Activated CD8-positive, alpha-beta memory T cell treated with anti-CD3 and anti-CD28 coated beads, Interleukin-2, amount 10 ng/mL, durations not matched to agents 7 days and 5 days (primary cell): ENCODE results near the gene RDH14. TPM values are rescaled to one million over a fixed set of nuclear protein-coding genes. Genes with fewer than 3 reads are reported as not detected.
A peak's percentile ranks its signal among the peaks of the same experiment; 100 is the strongest.

Experiments
- ATAC-seq: fragments of 150-1000 bp; cut with Tn5 transposase; one replicate; pipeline ENCODE4 v1.10.0; 2021; ENCODE audit warnings: moderate library complexity
- CTCF ChIA-PET: fragments of 350-600 bp; sonication (Branson Sonifier 250); formaldehyde crosslinking; loops from one replicate; lab custom pipeline; 2021; ENCODE audit warnings: antibody characterized with exemption; lab: Charles Lee
- DNase-seq: peaks from one replicate; pipeline ENCODE4 v3.0.0-alpha.2; 2020
- H3K27ac Mint-ChIP-seq: one replicate; pipeline ENCODE4 v1.8.0; 2021; ENCODE audit warnings: mild to moderate bottlenecking, mixed read lengths
- H3K27me3 Mint-ChIP-seq: one replicate; pipeline ENCODE4 v1.8.0; 2021; ENCODE audit warnings: mixed read lengths
- H3K36me3 Mint-ChIP-seq: one replicate; pipeline ENCODE4 v1.8.0; 2021; ENCODE audit warnings: mild to moderate bottlenecking, mixed read lengths
- H3K4me1 Mint-ChIP-seq: one replicate; pipeline ENCODE4 v1.8.0; 2021; ENCODE audit warnings: mixed read lengths
- H3K4me3 Mint-ChIP-seq: one replicate; pipeline ENCODE4 v1.8.0; 2021; ENCODE audit warnings: mild to moderate bottlenecking, moderate library complexity, mixed read lengths
- H3K9me3 Mint-ChIP-seq: one replicate; pipeline ENCODE4 v1.8.0; 2022; ENCODE audit warnings: low read depth, mixed read lengths
- total RNA-seq, 2 experiments: library from RNA; stranded (reverse); gene quantifications; one replicate each; pipeline ENCODE4 v1.2.3, GENCODE V29; 2021

RDH14 gene
- total RNA-seq: 10 to 100 TPM; 16.6 to 19.3 TPM

DNA sequence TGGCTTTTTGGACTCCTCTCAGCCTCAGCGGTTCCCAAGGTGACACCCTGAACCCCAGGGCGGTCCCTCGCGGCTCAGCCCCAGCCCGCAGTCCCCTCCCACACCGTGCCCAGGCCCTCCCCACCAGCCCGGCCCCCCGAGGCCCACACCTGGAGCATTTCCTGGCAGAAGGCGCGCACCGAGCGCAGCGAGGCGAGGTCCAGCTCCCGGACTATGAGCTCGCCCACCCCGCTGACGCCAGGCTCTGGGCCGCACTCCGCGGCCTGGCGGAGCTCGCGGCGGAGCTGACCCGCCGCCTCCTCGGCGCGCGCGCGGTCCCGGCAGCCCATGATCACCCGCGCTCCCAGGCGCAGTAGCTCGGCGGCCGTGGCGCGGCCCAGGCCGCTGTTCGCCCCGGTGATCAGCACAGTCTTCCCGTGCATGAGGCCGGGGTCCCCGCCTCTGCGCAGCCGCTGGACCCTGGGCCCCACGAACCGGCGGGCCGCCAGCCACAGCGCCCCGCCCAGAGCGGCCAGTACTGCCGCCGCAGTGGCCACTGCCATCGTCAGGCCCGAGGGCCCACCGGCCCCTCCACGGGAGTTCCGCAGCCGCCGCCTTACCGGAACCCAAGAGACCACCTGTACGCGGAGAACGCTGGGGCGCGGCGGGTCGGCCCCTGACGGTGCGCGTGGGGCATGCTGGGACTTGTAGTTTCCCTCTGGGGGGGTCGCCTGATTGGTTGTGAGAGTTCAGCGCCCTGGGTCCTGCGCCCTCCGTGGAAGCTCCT, at the start of gene RDH14:
RDH14 (minus strand) TSS at position 623 of the 766 bp plus-strand sequence; CDS start at position 542, 81 bp downstream.
- peaks cover 38% of the 10 kb centered on the region for H3K36me3 Mint-ChIP-seq
- peaks cover 35% of the 10 kb centered on the region for H3K4me1 Mint-ChIP-seq
- no peaks in the 10 kb centered on the region for H3K9me3 Mint-ChIP-seq
- ATAC-seq: peak; percentile 92
- no peaks in the 10 kb centered on the region for H3K27me3 Mint-ChIP-seq
- H3K27ac Mint-ChIP-seq: peak within 1 kb of the TSS; percentile 95
- peak; percentile 97 for DNase-seq
- H3K4me3 Mint-ChIP-seq: peak within 1 kb of the TSS; percentile 91
- CTCF ChIA-PET: interaction anchor here (0.9 to 1.7 kb wide), 5 partner anchors 41 to 48 kb away, joined by 3 to 4 read pairs (median 3); no protein-coding TSS in a partner anchor

DNA sequence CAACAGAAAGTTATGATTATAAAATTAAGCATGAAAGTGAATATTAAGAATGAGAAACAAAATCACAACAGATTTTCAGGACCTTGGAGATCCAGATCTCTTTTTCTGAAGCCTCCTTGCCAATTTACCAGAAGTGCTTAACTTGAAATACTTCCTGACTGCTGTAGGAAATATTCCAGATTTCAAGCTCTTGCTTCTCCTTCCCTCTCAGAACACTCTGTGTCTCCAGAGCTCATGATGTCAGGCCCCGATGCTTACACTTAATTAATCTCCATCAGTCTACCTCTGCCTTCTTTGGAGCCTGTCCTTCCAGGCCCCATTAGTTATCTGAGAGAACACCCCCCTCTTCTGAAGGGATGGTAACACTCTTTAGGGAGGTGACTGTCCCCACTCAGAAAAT, 49.6 kb upstream of the RDH14 start:
- CTCF ChIA-PET: no interaction called here
- H3K27ac Mint-ChIP-seq: no peak overlapping the region
- H3K4me3 Mint-ChIP-seq: no peak overlapping the region
- peaks cover 17% of the 10 kb centered on the region for H3K4me1 Mint-ChIP-seq
- DNase-seq: no peak
- no peaks in the 10 kb centered on the region for H3K9me3 Mint-ChIP-seq
- peaks cover 5% of the 10 kb centered on the region for H3K36me3 Mint-ChIP-seq
- no peak for ATAC-seq
- H3K27me3 Mint-ChIP-seq: no peaks in the 10 kb centered on the region

GRCh38 chr2:18605115-18605514, 44.7 kb upstream of the RDH14 start:
- ATAC-seq: peak; percentile 98
- Mint-ChIP-seq H3K27me3 (no peaks in the 10 kb centered on the region), H3K36me3 (peaks cover 7% of the 10 kb centered on the region), H3K4me1 (peaks cover 26% of the 10 kb centered on the region), H3K4me3 (peak overlapping the region; percentile 24), H3K27ac (peak overlapping the region; percentile 79), H3K9me3 (no peaks in the 10 kb centered on the region)
- peak; percentile 71 for DNase-seq
- CTCF ChIA-PET: interaction anchor here (1.1 to 1.5 kb wide), 4 partner anchors 8 to 45 kb away, joined by 3 to 4 read pairs (median 4); partner anchors contain the start of gene RDH14

DNA sequence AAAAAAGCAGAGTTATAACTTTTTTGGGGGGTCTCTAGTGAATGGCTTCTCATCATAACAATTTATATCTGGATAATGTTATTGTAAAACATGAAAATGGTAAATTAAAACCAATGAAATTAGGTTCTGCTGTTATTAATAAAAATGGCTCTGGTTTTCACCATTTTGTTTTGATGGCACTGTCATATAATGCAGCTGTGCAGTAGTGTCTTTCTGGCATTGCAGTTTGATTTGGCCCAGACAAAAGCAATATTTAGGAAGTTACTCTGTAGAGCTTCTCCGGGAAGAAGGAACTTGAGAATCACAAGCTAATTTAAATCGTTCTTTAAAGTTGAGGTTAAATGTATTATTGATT, 44.1 kb upstream of the RDH14 start:
- no peak overlapping the region for H3K27ac Mint-ChIP-seq
- CTCF ChIA-PET: interaction anchor here (1.1 to 1.5 kb wide), 2 partner anchors 9 to 44 kb away, joined by 4 read pairs; partner anchors contain the start of gene RDH14
- no peaks in the 10 kb centered on the region for H3K9me3 Mint-ChIP-seq
- DNase-seq: no peak
- no peak overlapping the region for H3K4me3 Mint-ChIP-seq
- peaks cover 26% of the 10 kb centered on the region for H3K4me1 Mint-ChIP-seq
- ATAC-seq: no peak
- H3K36me3 Mint-ChIP-seq: peaks cover 7% of the 10 kb centered on the region
- H3K27me3 Mint-ChIP-seq: no peaks in the 10 kb centered on the region

- Mint-ChIP-seq H3K27ac (no peak overlapping the region), H3K27me3 (no peaks in the 10 kb centered on the region), H3K4me3 (no peak overlapping the region), H3K36me3 (peaks cover 5% of the 10 kb centered on the region), H3K9me3 (no peaks in the 10 kb centered on the region), H3K4me1 (peaks cover 26% of the 10 kb centered on the region)
- CTCF ChIA-PET: no interaction called here
- ATAC-seq (no peak), DNase-seq (no peak)
Measured at GRCh38 chr2:18603854-18604530, 43.5 kb upstream of the RDH14 start.

DNA sequence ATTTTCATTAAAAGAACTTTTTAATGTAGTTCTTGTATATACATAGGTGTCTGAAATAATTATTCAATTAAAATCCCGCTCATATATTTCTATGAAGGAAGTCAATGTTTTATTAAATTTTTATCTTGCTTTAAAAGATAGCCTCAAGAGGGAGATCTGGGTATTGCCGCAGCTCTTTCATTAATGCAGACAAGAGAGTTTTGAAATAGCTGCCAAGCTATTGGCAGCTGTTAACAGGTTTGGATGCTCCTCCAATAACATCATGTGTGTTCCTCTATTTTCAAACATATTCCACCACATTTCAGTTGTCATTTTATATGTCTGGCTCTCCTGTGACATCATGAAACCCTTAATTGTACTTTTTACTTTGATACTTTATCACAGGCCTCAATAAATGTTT, 41.8 kb upstream of the RDH14 start:
- H3K4me3 Mint-ChIP-seq: no peak overlapping the region
- H3K4me1 Mint-ChIP-seq: peaks cover 26% of the 10 kb centered on the region
- ATAC-seq (no peak), DNase-seq (no peak)
- CTCF ChIA-PET: interaction anchor here (1.5 kb wide), 1 partner anchor 43 kb away, joined by 3 read pairs; no protein-coding TSS in a partner anchor
- no peaks in the 10 kb centered on the region for H3K9me3 Mint-ChIP-seq
- H3K27ac Mint-ChIP-seq: no peak overlapping the region
- no peaks in the 10 kb centered on the region for H3K27me3 Mint-ChIP-seq
- H3K36me3 Mint-ChIP-seq: peaks cover 5% of the 10 kb centered on the region

DNA sequence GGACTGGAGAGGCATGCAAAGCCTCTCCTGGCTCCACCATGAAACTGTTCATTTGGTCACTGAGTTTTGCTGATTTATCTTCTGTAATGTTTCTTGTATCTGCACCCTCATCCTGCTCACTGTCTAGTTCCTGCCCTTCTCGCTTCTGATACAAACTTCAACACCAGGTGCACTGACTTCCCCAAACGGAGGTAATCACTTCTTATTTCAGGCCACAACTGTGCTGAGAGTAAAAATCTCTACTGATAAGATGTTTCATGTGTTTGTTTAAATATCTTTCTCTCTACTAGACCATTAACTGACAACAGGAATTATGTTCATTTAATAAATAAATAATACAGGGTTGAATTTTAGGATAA, 39.8 kb upstream of the RDH14 start:
- ATAC-seq: no peak
- H3K4me3 Mint-ChIP-seq: no peak overlapping the region
- peaks cover 2% of the 10 kb centered on the region for H3K9me3 Mint-ChIP-seq
- H3K36me3 Mint-ChIP-seq: peaks cover 2% of the 10 kb centered on the region
- peaks cover 9% of the 10 kb centered on the region for H3K4me1 Mint-ChIP-seq
- CTCF ChIA-PET: no interaction called here
- DNase-seq: no peak
- H3K27me3 Mint-ChIP-seq: no peaks in the 10 kb centered on the region
- H3K27ac Mint-ChIP-seq: no peak overlapping the region

- H3K4me3 Mint-ChIP-seq: no peak overlapping the region
- ATAC-seq (no peak), DNase-seq (no peak)
- peaks cover 6% of the 10 kb centered on the region for H3K4me1 Mint-ChIP-seq
- no peak overlapping the region for H3K27ac Mint-ChIP-seq
- peaks cover 2% of the 10 kb centered on the region for H3K9me3 Mint-ChIP-seq
- no peaks in the 10 kb centered on the region for H3K27me3 Mint-ChIP-seq
- CTCF ChIA-PET: no interaction called here
- peaks cover 2% of the 10 kb centered on the region for H3K36me3 Mint-ChIP-seq
Measured at GRCh38 chr2:18599509-18600254, 39.2 kb upstream of the RDH14 start.

DNA sequence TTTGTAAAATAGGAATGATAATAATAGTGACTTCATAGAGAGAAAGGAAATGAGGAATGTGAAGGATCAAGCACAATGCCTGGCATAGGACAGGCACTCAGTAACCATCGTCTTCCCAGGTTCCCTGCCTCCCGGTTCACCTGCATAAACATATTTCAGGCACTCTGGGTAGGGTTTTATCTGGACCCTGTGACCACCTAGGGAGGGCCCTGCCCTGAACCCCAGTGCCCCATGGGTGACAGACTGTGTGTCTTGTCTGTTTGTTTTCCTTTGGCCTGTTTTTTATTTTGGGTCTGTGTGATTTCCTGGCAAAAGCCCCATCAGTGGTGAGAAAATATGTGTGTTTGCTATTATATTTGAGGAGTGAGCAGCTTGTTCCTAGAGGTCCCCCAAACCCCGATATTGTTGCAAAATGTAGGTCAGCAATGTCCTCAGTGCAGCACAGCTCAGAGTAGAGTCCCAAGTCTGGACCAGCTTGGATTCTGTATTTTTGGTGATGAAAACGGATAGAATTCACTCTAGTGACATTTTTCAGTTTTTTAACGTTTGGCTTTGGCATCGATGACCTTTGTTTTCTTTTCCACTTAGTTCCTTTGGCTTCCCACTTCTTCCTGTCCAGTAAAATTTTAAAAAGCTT, 38.5 kb upstream of the RDH14 start:
- no peak for DNase-seq
- CTCF ChIA-PET: no interaction called here
- H3K36me3 Mint-ChIP-seq: peaks cover 2% of the 10 kb centered on the region
- no peak for ATAC-seq
- peaks cover 2% of the 10 kb centered on the region for H3K9me3 Mint-ChIP-seq
- no peak overlapping the region for H3K27ac Mint-ChIP-seq
- no peaks in the 10 kb centered on the region for H3K27me3 Mint-ChIP-seq
- H3K4me3 Mint-ChIP-seq: no peak overlapping the region
- H3K4me1 Mint-ChIP-seq: peaks cover 2% of the 10 kb centered on the region

- ATAC-seq (no peak), DNase-seq (no peak)
- Mint-ChIP-seq H3K36me3 (no peaks in the 10 kb centered on the region), H3K27ac (no peak overlapping the region), H3K9me3 (peaks cover 2% of the 10 kb centered on the region), H3K27me3 (no peaks in the 10 kb centered on the region), H3K4me1 (no peaks in the 10 kb centered on the region), H3K4me3 (no peak overlapping the region)
- CTCF ChIA-PET: no interaction called here
Measured at GRCh38 chr2:18597618-18598017, 37.2 kb upstream of the RDH14 start.

DNA sequence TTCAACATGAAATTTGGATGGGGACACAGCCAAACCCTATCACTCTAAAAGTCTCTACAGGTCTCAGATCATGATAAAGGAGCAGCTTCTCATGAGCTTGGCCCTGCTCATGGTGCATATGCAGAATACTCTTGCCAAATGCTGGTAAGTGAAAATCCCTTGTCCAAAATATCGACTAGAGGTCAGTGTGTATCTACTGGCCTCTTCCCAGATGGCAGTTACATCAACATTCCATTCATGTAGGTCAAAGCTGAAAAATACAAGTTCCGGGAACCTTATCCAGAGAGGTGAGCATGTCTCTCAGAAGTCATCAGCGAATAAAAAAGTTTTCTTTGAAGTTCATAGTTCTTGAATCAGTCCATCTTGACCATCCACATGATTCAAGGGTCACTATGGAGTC, 36.5 kb upstream of the RDH14 start:
- Mint-ChIP-seq H3K27me3 (no peaks in the 10 kb centered on the region), H3K4me1 (no peaks in the 10 kb centered on the region), H3K4me3 (no peak overlapping the region), H3K27ac (no peak overlapping the region), H3K36me3 (no peaks in the 10 kb centered on the region), H3K9me3 (peaks cover 2% of the 10 kb centered on the region)
- DNase-seq (no peak), ATAC-seq (no peak)
- CTCF ChIA-PET: interaction anchor here (1.4 kb wide), 1 partner anchor 8 kb away, joined by 3 read pairs; no protein-coding TSS in a partner anchor

- Mint-ChIP-seq H3K9me3 (peaks cover 5% of the 10 kb centered on the region), H3K27ac (no peak overlapping the region), H3K27me3 (no peaks in the 10 kb centered on the region), H3K4me3 (no peak overlapping the region), H3K4me1 (no peaks in the 10 kb centered on the region), H3K36me3 (peaks cover 2% of the 10 kb centered on the region)
- CTCF ChIA-PET: interaction anchor here (1.2 kb wide), 1 partner anchor 12 kb away, joined by 4 read pairs; no protein-coding TSS in a partner anchor
- ATAC-seq (no peak), DNase-seq (no peak)
Measured at GRCh38 chr2:18593496-18593895, 33.0 kb upstream of the RDH14 start.

GRCh38 chr2:18592372-18592771, 31.9 kb upstream of the RDH14 start:
- H3K9me3 Mint-ChIP-seq: peaks cover 5% of the 10 kb centered on the region
- H3K4me3 Mint-ChIP-seq: no peak overlapping the region
- DNase-seq (no peak), ATAC-seq (no peak)
- no peaks in the 10 kb centered on the region for H3K4me1 Mint-ChIP-seq
- no peak overlapping the region for H3K27ac Mint-ChIP-seq
- no peaks in the 10 kb centered on the region for H3K27me3 Mint-ChIP-seq
- CTCF ChIA-PET: no interaction called here
- H3K36me3 Mint-ChIP-seq: peaks cover 3% of the 10 kb centered on the region
